HG02973 (cell line): Measurements from ENCODE around the gene TMEM131L.
A peak's percentile ranks its signal among the peaks of the same experiment; 100 is the strongest.
"Not testable (repeated sequence)": the region's sequence is repeated elsewhere in the genome, so short reads cannot be mapped to it uniquely, and the experiment has no call there.

Experiments used
- ATAC-seq: cut with Tn5 transposase; IDR thresholded peaks from one replicate; pipeline ENCODE4 v1.9.1; 2021; ENCODE audit warnings: moderate library complexity; ENCODE audit not compliant: unreplicated experiment

The TMEM131L gene, protein sequence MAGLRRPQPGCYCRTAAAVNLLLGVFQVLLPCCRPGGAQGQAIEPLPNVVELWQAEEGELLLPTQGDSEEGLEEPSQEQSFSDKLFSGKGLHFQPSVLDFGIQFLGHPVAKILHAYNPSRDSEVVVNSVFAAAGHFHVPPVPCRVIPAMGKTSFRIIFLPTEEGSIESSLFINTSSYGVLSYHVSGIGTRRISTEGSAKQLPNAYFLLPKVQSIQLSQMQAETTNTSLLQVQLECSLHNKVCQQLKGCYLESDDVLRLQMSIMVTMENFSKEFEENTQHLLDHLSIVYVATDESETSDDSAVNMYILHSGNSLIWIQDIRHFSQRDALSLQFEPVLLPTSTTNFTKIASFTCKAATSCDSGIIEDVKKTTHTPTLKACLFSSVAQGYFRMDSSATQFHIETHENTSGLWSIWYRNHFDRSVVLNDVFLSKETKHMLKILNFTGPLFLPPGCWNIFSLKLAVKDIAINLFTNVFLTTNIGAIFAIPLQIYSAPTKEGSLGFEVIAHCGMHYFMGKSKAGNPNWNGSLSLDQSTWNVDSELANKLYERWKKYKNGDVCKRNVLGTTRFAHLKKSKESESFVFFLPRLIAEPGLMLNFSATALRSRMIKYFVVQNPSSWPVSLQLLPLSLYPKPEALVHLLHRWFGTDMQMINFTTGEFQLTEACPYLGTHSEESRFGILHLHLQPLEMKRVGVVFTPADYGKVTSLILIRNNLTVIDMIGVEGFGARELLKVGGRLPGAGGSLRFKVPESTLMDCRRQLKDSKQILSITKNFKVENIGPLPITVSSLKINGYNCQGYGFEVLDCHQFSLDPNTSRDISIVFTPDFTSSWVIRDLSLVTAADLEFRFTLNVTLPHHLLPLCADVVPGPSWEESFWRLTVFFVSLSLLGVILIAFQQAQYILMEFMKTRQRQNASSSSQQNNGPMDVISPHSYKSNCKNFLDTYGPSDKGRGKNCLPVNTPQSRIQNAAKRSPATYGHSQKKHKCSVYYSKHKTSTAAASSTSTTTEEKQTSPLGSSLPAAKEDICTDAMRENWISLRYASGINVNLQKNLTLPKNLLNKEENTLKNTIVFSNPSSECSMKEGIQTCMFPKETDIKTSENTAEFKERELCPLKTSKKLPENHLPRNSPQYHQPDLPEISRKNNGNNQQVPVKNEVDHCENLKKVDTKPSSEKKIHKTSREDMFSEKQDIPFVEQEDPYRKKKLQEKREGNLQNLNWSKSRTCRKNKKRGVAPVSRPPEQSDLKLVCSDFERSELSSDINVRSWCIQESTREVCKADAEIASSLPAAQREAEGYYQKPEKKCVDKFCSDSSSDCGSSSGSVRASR (N-terminal part only)

GRCh38 chr4:153466081-153466948 lies at the start of gene TMEM131L:
Gene TMEM131L, plus strand, starts transcription at chr4:153466360. Its CDS starts 38 bp downstream, at chr4:153466398.
- peak; percentile 38 for ATAC-seq

- not testable (repeated sequence) for ATAC-seq
Observed at GRCh38 chr4:153416456-153416855, 49.7 kb upstream of the TMEM131L start.

- no peak for ATAC-seq
Observed at GRCh38 chr4:153418121-153418520, 48.0 kb upstream of the TMEM131L start.

DNA sequence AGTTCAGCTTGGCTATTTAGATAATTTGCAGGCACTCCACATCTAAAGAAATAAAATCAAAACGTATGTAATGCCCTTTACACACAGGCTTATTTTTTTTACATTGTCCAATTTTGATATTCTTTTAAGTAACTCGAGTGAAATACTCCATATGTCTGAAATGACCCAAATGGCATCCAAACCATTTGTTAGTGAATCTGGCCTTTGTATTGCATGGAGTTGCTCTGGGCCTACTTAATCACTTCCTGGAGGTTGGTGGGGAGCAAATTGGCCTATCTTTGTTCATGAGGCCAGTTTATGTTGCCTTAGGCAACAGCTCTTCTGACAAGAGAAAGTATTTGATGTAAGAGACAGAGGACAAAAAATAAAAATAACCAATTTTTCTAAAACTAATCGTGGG lies 47.6 kb upstream of the TMEM131L start:
- ATAC-seq = no peak

DNA sequence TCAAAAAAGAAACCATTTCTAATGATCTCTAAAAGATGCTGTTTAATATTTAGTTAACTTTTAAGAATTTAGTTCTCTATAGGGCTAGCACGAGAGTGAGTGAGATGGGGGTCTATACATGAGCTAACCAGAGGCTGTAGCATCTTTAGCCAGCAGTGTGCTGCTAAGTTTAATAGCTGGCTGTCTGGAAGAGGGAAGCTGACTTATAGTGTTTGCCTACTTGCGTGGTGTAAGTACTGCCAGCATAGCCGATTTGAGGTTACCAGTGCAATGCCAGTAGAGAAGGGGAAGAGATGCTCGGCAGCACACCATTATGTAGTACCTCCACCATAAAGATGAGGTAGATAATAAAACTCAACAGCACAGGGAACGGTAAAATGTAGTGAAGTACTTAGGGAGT lies 47.1 kb upstream of the TMEM131L start:
- no peak for ATAC-seq

- no peak for ATAC-seq
Observed at GRCh38 chr4:153419673-153420278, 46.4 kb upstream of the TMEM131L start.

- no peak for ATAC-seq
Observed at GRCh38 chr4:153420361-153420760, 45.8 kb upstream of the TMEM131L start.

GRCh38 chr4:153421941-153422340 lies 44.2 kb upstream of the TMEM131L start:
- peak; percentile 71 for ATAC-seq

- ATAC-seq = peak; percentile 53
Observed at GRCh38 chr4:153426207-153426885, 39.8 kb upstream of the TMEM131L start.

DNA sequence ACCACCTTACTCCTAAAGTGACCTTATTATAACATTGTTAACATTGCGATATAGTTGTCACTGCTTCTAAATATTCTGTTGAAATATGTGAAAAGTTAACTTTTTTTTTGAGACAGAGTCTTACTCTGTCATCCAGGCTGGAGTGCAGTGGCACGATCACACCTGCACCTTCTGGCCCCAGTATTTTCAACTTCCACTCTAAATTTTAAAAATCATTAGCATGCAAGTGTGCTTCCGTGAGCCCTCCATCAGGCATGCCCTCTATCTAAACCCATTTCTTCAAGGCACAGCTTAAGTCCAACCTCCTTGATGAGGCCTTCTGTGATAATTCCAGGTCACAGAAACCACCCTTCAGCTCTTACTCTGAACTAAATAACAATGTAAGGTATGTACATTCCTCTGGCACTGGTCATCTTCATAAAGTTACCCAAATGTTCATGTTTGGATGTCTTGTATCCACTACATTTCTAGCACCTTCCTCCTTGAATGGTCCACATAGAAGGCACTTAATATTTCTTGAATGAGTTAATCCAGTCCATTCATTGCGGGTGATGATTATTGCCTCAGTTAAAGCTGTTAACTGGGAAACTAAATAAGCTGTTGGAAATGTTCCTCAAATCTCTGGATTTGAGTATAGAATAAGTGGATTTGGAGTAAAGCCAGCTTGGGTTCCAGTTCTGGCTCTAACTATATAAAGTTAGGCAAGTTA lies 38.6 kb upstream of the TMEM131L start:
- ATAC-seq = no peak

- no peak for ATAC-seq
Observed at GRCh38 chr4:153428941-153429475, 37.2 kb upstream of the TMEM131L start.

DNA sequence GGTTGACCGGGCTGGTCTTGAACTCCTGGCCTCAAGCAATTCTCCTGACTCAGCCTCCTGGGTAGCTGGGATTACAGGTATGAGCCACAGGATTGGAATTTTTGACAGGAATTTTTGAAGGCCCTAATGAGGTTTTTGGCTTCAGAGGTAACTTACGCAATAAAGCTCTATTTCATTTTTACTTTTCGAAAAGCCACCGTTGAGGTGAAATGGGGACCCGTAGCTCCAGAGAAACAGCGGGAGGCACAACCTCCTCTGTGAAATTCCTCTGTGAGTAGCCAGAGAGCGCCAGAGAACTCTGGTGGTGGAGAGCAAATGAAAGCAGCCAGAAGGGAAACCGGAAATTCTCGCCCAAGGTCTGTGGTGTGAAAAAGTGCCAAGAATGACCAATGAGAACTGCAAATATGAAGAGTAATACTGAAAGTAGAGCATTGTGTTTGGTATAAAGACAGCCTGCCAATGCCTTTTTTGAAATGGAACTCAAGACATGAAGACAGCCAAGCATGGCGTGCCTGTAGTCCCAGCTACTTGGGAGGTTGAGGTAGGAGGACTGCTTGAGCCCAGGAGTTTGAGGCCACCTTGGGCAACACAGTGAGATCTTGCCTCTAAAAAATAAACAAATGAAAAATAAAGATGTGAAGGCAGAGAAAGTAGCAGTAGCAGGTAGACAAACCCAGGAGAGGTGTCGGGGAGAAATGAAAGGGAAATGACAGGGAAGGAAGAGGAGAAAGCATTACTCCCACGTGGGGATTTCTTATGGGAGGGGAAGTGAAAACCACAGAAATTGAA lies 33.0 kb upstream of the TMEM131L start:
- peak; percentile 91 for ATAC-seq

- no peak for ATAC-seq
Observed at GRCh38 chr4:153433754-153434105, 32.4 kb upstream of the TMEM131L start.

- ATAC-seq = no peak
Observed at GRCh38 chr4:153434190-153434589, 32.0 kb upstream of the TMEM131L start.

DNA sequence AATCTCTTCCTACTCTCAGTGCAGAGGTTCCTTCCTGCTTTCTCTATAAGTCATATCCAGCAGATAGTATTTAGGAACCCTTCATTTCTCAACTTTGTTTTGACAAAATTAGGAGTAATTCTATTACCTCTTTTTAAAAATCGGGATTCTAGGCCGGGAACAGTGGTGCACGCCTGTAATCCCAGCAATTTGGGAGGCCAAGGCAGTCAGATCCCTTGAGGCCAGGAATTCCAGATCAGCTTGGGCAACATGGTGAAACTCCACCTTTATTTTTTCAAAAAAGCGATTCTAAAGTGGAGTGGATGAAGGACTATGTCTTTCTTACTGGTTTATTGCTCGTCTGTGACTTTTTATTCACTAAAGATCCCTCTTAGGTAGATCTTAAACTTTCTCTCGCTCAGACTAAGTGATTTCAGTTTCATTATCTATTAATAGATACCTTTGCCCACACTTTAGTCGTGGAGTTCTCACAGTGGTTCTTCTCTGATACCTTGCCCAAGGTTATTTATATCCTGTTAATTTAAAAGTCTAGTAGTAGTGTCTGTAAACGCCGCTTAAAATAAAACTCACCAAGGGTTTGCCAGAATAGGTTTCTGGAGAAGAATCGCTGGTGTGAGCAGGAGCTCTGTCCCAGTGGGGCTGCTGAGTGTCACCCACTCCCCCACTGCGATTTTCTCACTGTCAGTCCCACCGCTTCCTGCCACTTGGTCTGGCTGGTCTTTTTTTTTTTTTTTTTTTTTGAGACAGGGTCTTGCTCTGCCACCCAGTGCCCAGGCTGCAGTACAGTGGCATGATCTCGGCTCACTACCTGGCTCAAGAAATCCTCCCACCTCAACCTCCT lies 27.0 kb upstream of the TMEM131L start:
- peak; percentile 75 for ATAC-seq

DNA sequence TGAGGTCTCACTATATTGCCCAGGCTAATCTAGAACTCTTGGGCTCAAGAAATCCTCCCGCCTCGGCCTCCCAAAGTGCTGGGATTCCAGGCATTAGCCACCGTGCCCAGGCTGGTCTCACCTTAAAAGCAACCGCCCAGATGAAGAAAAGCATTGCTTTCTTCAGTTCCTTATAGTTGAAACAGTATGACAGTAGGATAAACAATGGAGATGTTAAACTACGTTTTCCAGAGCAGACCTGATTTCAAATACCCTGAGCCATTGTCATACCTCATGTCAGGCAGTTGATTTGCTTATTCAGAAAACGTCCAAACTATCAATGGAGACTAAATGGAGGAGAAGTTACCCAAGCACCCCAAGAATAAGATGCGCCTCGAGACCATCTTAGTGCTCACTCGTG lies 26.3 kb upstream of the TMEM131L start:
- ATAC-seq = no peak

GRCh38 chr4:153440475-153440874 lies 25.7 kb upstream of the TMEM131L start:
- no peak for ATAC-seq
